ENCODE data around the gene TRIM75.

DNA sequence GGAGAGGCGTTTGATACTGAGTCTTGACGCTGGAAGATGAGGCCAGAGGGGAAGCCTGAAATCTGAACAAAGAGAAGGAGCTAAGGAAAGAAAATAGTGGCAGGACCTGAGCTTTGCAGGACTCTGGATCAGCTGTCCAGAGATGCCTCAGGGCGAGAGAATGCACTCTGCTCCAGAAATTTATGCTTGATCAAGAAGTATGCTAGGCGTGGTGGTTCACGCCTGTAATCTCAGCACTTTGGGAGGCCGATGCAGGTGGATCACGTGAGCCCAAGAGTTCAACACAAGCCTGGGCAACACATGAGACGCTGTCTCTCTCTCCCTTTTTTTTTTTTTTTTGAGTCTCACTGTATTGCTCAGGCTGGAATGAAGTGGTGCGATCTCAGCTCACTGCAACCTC, 1.9 kb downstream of the TRIM75 start:
- TF ChIP-seq, protein P1, sequence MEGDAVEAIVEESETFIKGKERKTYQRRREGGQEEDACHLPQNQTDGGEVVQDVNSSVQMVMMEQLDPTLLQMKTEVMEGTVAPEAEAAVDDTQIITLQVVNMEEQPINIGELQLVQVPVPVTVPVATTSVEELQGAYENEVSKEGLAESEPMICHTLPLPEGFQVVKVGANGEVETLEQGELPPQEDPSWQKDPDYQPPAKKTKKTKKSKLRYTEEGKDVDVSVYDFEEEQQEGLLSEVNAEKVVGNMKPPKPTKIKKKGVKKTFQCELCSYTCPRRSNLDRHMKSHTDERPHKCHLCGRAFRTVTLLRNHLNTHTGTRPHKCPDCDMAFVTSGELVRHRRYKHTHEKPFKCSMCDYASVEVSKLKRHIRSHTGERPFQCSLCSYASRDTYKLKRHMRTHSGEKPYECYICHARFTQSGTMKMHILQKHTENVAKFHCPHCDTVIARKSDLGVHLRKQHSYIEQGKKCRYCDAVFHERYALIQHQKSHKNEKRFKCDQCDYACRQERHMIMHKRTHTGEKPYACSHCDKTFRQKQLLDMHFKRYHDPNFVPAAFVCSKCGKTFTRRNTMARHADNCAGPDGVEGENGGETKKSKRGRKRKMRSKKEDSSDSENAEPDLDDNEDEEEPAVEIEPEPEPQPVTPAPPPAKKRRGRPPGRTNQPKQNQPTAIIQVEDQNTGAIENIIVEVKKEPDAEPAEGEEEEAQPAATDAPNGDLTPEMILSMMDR (IDR thresholded peaks at IDR 0.05): no peak
- TF ChIP-seq POLR2A (IDR thresholded peaks at IDR 0.05): no peak
